Measurements from ENCODE around the gene FAM184B. TPM values are rescaled to one million over a fixed set of nuclear protein-coding genes. Genes with fewer than 3 reads are reported as not detected.

The FAM184B gene
- total and polyA plus RNA-seq, 4 donors = 0.05 TPM; not detected in 3

DNA sequence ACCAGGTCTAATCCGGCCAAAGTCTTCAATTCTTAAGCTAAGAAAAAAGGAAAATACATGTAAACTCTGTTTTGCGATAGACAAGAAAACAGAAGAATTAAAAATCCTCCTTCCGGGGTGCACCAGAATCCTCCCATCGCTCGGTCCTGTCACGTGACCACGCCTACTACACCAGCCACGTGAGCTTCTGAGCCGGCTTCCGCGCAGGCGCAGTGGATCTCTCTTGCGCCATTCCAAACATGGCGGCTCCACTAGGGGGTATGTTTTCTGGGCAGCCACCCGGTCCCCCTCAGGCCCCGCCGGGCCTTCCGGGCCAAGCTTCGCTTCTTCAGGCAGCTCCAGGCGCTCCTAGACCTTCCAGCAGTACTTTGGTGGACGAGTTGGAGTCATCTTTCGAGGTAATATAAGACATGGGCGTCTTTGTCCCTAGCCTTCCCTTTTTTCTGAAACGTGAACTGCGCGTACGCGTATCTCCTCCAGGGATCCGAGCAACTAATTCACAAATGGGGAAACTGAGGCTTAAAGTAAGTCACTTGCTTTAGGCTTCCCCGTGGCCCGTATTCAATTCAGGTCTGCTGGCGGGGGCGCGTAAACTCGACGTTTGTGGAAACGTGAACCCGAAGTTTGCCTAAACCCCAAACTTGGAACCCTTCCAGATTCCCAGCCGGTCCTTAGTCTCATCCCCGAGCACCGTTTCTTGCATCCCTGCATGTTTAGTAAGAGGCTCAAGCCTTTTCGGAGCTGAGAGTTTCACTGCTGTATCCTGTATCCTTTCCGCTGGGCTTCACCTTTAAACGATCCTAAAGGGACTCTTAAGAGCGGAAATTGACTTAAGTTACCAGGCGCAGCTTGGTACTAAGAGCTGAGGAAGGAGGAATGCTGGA, 166.8 kb downstream of the FAM184B start, which contains the start of gene MED28:
Gene MED28, plus strand, starts transcription at position 226 of the 884 bp plus-strand sequence. Its CDS starts 14 bp downstream, at position 240.
- peaks cover 0 to 5% of the 10 kb centered on the region in 2 donors for H3K4me1 ChIP-seq (ENCODE audit: control insufficient read depth in 1 of 2, insufficient read depth in 2 of 2, low read length in 2 of 2)
- no peaks in the 10 kb centered on the region for H3K9me3 ChIP-seq (ENCODE audit: control insufficient read depth, low read length)
- peak; percentile 98 for ATAC-seq (ENCODE audit: low FRiP score)
- intact Hi-C loops (cut with DNase I) = loop anchor here (1.0 to 10.0 kb wide), 4 partner anchors 37 to 410 kb away; partner anchors contain the start of genes LAP3 (in 2 of the 2), DCAF16 (in 1 of the 2), LCORL (in 1 of the 2) and NCAPG (in 1 of the 2)
- H3K27ac ChIP-seq (ENCODE audit: low read depth in 1 of 2, low read length in 2 of 2) = peak within 1 kb of the TSS in 1 of 2 donors; percentile 66
- WGBS, 2 donors = 0% methylated on average over 46 of the region's 46 CpGs
- peaks cover 2 to 3% of the 10 kb centered on the region in 2 donors for H3K36me3 ChIP-seq (ENCODE audit: control insufficient read depth in 1 of 2, insufficient read depth in 2 of 2, low read length in 1 of 2)
- DNase-seq = peak; percentile 98 to 99
- no peaks in the 10 kb centered on the region for H3K27me3 ChIP-seq (ENCODE audit: control insufficient read depth in 1 of 2, insufficient read depth in 2 of 2, low read length in 1 of 2)
- H3K4me3 ChIP-seq (ENCODE audit: low read length in 2 of 2) = peak within 1 kb of the TSS; percentile 96 to 99

GRCh38 chr4:17613761-17614415, 167.5 kb downstream of the FAM184B start:
- H3K27me3 ChIP-seq (ENCODE audit: control insufficient read depth in 1 of 2, insufficient read depth in 2 of 2, low read length in 1 of 2) = no peaks in the 10 kb centered on the region
- ATAC-seq (ENCODE audit: low FRiP score) = peak; percentile 82
- peaks cover 0 to 5% of the 10 kb centered on the region in 2 donors for H3K4me1 ChIP-seq (ENCODE audit: control insufficient read depth in 1 of 2, insufficient read depth in 2 of 2, low read length in 2 of 2)
- peaks cover under 1% of the 10 kb centered on the region in 2 donors for H3K36me3 ChIP-seq (ENCODE audit: control insufficient read depth in 1 of 2, insufficient read depth in 2 of 2, low read length in 1 of 2)
- H3K9me3 ChIP-seq (ENCODE audit: control insufficient read depth, low read length) = no peaks in the 10 kb centered on the region
- peak overlapping the region; percentile 84 to 99 for H3K4me3 ChIP-seq (ENCODE audit: low read length in 2 of 2)
- peak overlapping the region in 1 of 2 donors; percentile 43 for H3K27ac ChIP-seq (ENCODE audit: low read depth in 1 of 2, low read length in 2 of 2)
- intact Hi-C loops (cut with DNase I) = loop anchor here in 1 of 2 donors (1.0 to 10.0 kb wide), 3 partner anchors 37 to 411 kb away; partner anchors contain the start of genes DCAF16, LAP3, LCORL and NCAPG
- 0 to 1% methylated on average over 23 of the region's 23 CpGs for WGBS, 2 donors
- no peak for DNase-seq

DNA sequence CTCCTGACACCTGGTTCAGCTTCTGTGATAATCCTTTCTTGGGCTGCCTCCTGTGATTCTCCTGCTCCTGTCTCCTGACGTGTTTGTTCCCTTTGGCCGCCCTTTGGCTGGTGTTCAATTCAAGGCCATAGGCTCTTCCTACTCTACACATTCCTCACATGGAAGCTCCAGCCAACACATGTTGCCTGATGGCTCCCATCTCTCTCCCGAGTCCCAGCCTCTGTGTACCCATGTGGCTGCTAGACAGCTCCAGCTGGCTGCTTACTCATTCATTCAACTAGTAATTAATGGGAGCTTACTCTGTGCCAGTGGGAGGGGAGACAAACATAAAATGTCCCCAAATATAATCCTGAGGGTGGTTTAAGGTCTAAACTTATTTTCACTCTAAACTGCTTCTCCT, 176.2 kb downstream of the FAM184B start:
- Histone ChIP-seq H3K27me3 (ENCODE audit: control insufficient read depth in 1 of 2, insufficient read depth in 2 of 2, low read length in 1 of 2) (no peaks in the 10 kb centered on the region), H3K36me3 (ENCODE audit: control insufficient read depth in 1 of 2, insufficient read depth in 2 of 2, low read length in 1 of 2) (peaks cover 0 to 13% of the 10 kb centered on the region in 2 donors), H3K4me3 (ENCODE audit: low read length in 2 of 2) (no peak overlapping the region), H3K9me3 (ENCODE audit: control insufficient read depth, low read length) (no peaks in the 10 kb centered on the region), H3K4me1 (ENCODE audit: control insufficient read depth in 1 of 2, insufficient read depth in 2 of 2, low read length in 2 of 2) (no peaks in the 10 kb centered on the region), H3K27ac (ENCODE audit: low read depth in 1 of 2, low read length in 2 of 2) (no peak overlapping the region)
- DNase-seq (no peak), ATAC-seq (ENCODE audit: low FRiP score) (no peak)
- WGBS, 2 donors = 66 to 70% methylated on average over 3 of the region's 3 CpGs
- intact Hi-C loops (cut with DNase I) = no loop called here

DNA sequence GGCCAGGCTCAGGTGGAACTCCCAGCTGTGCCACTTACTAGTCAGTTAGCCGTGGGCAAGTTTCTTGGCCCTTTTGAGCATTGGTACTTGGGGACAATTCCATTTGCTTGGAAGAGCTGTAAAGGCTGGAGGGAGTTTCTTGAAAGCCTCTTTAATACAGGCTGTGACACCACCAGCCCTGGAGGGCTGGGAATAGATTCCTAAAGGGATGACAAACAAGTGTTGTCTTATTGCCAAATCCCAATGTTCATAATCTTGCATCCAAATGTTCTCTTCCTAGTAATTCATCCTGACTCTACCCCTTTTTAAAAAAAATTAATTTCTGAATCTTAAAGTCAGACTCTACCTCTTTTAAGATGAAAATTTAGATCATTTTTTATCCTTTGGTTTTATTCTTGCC, 181.6 kb downstream of the FAM184B start:
- Histone ChIP-seq H3K4me1 (ENCODE audit: control insufficient read depth in 1 of 2, insufficient read depth in 2 of 2, low read length in 2 of 2) (no peaks in the 10 kb centered on the region), H3K4me3 (ENCODE audit: low read length in 2 of 2) (no peak overlapping the region), H3K36me3 (ENCODE audit: control insufficient read depth in 1 of 2, insufficient read depth in 2 of 2, low read length in 1 of 2) (peaks cover 0 to 14% of the 10 kb centered on the region in 2 donors), H3K27me3 (ENCODE audit: control insufficient read depth in 1 of 2, insufficient read depth in 2 of 2, low read length in 1 of 2) (no peaks in the 10 kb centered on the region), H3K27ac (ENCODE audit: low read depth in 1 of 2, low read length in 2 of 2) (no peak overlapping the region), H3K9me3 (ENCODE audit: control insufficient read depth, low read length) (no peaks in the 10 kb centered on the region)
- 31 to 86% methylated on average over 1 of the region's 1 CpG for WGBS, 2 donors
- ATAC-seq (ENCODE audit: low FRiP score) = no peak
- DNase-seq = no peak
- intact Hi-C loops (cut with DNase I) = no loop called here

GRCh38 chr4:17597517-17597916, 183.9 kb downstream of the FAM184B start:
- H3K36me3 ChIP-seq (ENCODE audit: control insufficient read depth in 1 of 2, insufficient read depth in 2 of 2, low read length in 1 of 2) = peaks cover 0 to 15% of the 10 kb centered on the region in 2 donors

DNA sequence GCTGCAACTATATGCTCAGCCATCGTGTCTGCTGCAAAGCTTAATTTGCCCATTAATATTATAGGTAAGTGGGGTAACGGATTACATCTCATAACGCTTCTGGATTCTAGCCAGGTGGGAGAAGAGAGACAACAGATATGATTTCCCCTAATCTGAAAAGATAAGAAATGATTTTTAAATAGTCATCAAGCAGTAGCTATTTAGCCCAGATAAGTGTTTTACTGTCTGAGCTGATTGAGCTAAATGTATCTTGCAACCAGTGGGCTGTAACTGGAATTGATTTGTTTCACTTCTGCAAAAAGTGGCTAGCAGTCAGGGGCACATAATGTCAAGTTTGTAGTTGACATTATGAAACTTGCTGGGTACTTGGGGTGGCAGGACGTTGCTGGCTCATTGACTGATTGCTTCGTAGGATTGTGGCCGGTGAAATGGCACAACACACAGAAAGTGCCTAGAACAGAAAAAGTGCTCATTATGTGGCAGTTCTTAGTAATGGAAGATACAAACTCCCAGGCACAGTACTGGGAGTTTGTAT, 185.9 kb downstream of the FAM184B start:
- no peak overlapping the region for H3K27ac ChIP-seq (ENCODE audit: low read depth in 1 of 2, low read length in 2 of 2)
- 84% methylated on average over 6 of the region's 6 CpGs for WGBS, 2 donors
- H3K4me3 ChIP-seq (ENCODE audit: low read length in 2 of 2) = no peak overlapping the region
- intact Hi-C loops (cut with DNase I) = no loop called here
- ATAC-seq (ENCODE audit: low FRiP score) = no peak
- DNase-seq = no peak
- no peaks in the 10 kb centered on the region for H3K4me1 ChIP-seq (ENCODE audit: control insufficient read depth in 1 of 2, insufficient read depth in 2 of 2, low read length in 2 of 2)
- H3K36me3 ChIP-seq (ENCODE audit: control insufficient read depth in 1 of 2, insufficient read depth in 2 of 2, low read length in 1 of 2) = peaks cover 0 to 15% of the 10 kb centered on the region in 2 donors
- no peaks in the 10 kb centered on the region for H3K9me3 ChIP-seq (ENCODE audit: control insufficient read depth, low read length)
- no peaks in the 10 kb centered on the region for H3K27me3 ChIP-seq (ENCODE audit: control insufficient read depth in 1 of 2, insufficient read depth in 2 of 2, low read length in 1 of 2)

More at GRCh38 chr4:17597517-17597916, 183.9 kb downstream of the FAM184B start:
- Histone ChIP-seq H3K27me3 (ENCODE audit: control insufficient read depth in 1 of 2, insufficient read depth in 2 of 2, low read length in 1 of 2) (no peaks in the 10 kb centered on the region), H3K4me3 (ENCODE audit: low read length in 2 of 2) (no peak overlapping the region), H3K9me3 (ENCODE audit: control insufficient read depth, low read length) (no peaks in the 10 kb centered on the region), H3K4me1 (ENCODE audit: control insufficient read depth in 1 of 2, insufficient read depth in 2 of 2, low read length in 2 of 2) (no peaks in the 10 kb centered on the region), H3K27ac (ENCODE audit: low read depth in 1 of 2, low read length in 2 of 2) (no peak overlapping the region)
- no peak for DNase-seq
- no peak for ATAC-seq (ENCODE audit: low FRiP score)
- WGBS, 2 donors = 66 to 77% methylated on average over 7 of the region's 7 CpGs
- intact Hi-C loops (cut with DNase I) = no loop called here

GRCh38 chr4:17589355-17589754, 192.1 kb downstream of the FAM184B start:
- ATAC-seq (ENCODE audit: low FRiP score) (no peak), DNase-seq (no peak)
- H3K27ac ChIP-seq (ENCODE audit: low read depth in 1 of 2, low read length in 2 of 2) = no peak overlapping the region
- no peaks in the 10 kb centered on the region for H3K9me3 ChIP-seq (ENCODE audit: control insufficient read depth, low read length)
- no peaks in the 10 kb centered on the region for H3K27me3 ChIP-seq (ENCODE audit: control insufficient read depth in 1 of 2, insufficient read depth in 2 of 2, low read length in 1 of 2)
- peaks cover 7 to 19% of the 10 kb centered on the region in 2 donors for H3K36me3 ChIP-seq (ENCODE audit: control insufficient read depth in 1 of 2, insufficient read depth in 2 of 2, low read length in 1 of 2)
- intact Hi-C loops (cut with DNase I) = no loop called here
- no peak overlapping the region for H3K4me3 ChIP-seq (ENCODE audit: low read length in 2 of 2)
- H3K4me1 ChIP-seq (ENCODE audit: control insufficient read depth in 1 of 2, insufficient read depth in 2 of 2, low read length in 2 of 2) = no peaks in the 10 kb centered on the region
- WGBS, 2 donors = 93 to 98% methylated on average over 3 of the region's 3 CpGs

GRCh38 chr4:17587094-17587822, 194.2 kb downstream of the FAM184B start:
- Histone ChIP-seq H3K27ac (ENCODE audit: low read depth in 1 of 2, low read length in 2 of 2) (no peak overlapping the region), H3K4me1 (ENCODE audit: control insufficient read depth in 1 of 2, insufficient read depth in 2 of 2, low read length in 2 of 2) (no peaks in the 10 kb centered on the region), H3K9me3 (ENCODE audit: control insufficient read depth, low read length) (no peaks in the 10 kb centered on the region), H3K4me3 (ENCODE audit: low read length in 2 of 2) (no peak overlapping the region), H3K36me3 (ENCODE audit: control insufficient read depth in 1 of 2, insufficient read depth in 2 of 2, low read length in 1 of 2) (peaks cover 10 to 19% of the 10 kb centered on the region in 2 donors), H3K27me3 (ENCODE audit: control insufficient read depth in 1 of 2, insufficient read depth in 2 of 2, low read length in 1 of 2) (no peaks in the 10 kb centered on the region)
- ATAC-seq (ENCODE audit: low FRiP score) (no peak), DNase-seq (no peak)
- intact Hi-C loops (cut with DNase I) = no loop called here
- WGBS, 2 donors = 91 to 94% methylated on average over 9 of the region's 9 CpGs
